Stimulated activated CD4-positive, alpha-beta T cell treated with anti-CD3 and anti-CD28 coated beads, Interleukin-1b, Interleukin-23, amount 100 ng/mL, for 4 hours (primary cell): ENCODE measurements around the gene CYSTM1.
"Not testable (repeated sequence)": the region's sequence is repeated elsewhere in the genome, so short reads cannot be mapped to it uniquely, and the experiment has no call there.

Experiments used
- DNase-seq, 2 donors: peaks; one replicate each; pipeline ENCODE4 v3.0.0-alpha.2; 2020; ENCODE audit warnings: low read depth in 2 of 2

Gene CYSTM1

DNA sequence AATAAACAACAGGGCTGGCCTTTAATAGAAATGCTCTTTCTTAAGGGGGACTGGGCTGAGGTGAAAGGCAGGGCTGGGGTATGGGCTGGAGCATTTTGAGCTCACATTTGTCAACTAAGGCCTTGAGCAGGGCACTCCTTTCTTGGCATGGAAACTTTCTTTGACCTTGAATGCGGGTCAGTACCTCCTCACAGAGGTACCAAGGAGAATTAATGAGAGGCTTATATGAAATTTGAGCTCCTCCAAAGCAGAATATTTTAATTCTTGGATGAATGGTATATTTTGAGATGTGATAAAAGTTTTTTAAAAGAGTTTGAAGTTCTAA lies 3.1 kb downstream of the CYSTM1 start:
- DNase-seq: no peak

DNA sequence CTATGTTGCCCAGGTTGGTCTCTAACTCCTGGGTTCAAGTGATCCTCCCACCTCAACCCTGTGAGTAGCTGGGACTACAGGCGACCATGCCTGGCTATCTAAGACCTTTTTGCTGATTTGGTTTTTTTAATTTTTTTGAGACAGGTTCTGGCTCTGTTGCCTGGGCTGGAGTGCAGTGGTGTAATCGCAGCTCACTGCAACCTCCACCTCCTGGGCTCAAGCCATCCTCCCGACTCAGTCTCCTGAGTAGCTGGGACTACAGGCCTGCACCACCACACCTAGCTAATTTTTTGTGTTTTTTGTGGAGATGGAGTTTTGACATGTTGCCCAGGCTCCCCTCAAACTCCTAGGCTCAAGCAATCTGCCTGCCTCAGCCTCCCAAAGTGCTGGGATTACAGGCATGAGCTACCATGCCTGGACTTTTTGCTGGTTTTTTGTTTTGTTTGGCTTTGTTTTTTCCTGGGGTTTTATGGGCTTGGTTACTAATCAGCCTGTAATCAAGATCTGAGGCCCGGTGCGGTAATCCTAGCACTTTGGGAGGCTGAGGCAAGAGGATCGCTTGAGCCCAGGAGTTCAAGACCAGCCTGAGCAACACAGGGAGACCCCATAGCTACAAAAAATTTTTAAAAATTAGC lies 3.6 kb downstream of the CYSTM1 start:
- no peak for DNase-seq

DNA sequence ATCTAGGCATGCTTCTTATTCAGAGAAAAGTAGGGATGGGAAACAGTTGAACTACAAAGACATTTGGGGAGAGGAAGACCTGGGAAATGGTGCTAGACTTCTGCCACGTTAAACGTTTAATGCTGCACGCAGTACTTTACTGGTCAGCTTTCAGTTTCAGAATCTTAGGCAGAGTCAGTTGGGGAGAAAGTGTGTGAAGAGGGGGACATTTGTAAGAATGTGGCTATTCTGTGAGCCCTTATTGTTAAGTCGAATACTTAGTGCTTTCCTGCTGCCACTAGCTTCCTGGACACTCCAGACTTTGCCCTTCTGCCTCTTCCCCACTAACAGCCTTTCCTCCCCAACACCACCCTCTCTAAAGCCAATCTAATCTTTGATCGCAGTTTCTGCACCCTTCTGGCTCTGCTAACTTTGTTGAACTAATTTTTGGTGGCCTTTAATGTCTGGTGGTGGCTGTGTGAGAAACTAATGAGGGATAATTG lies 6.1 kb downstream of the CYSTM1 start:
- DNase-seq: no peak

DNA sequence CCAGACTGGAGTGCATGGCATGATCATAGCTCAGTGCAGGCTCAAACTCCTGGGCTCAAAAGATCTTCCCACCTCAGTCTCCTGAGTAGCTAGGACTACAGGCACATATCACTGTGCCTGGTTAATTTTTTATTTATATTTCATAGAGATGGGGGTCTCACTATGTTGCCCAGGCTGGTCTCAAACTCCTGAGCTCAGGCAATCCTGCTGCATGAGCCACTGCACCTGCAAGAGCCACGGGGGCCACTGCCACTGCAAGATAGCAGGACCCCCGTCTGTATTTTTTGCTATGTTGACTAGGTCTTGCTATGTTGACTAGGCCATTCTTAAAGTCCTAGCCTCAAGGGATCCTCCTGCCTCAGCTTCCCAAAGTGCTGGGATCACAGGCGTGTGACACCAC lies 6.5 kb downstream of the CYSTM1 start:
- no peak for DNase-seq

DNA sequence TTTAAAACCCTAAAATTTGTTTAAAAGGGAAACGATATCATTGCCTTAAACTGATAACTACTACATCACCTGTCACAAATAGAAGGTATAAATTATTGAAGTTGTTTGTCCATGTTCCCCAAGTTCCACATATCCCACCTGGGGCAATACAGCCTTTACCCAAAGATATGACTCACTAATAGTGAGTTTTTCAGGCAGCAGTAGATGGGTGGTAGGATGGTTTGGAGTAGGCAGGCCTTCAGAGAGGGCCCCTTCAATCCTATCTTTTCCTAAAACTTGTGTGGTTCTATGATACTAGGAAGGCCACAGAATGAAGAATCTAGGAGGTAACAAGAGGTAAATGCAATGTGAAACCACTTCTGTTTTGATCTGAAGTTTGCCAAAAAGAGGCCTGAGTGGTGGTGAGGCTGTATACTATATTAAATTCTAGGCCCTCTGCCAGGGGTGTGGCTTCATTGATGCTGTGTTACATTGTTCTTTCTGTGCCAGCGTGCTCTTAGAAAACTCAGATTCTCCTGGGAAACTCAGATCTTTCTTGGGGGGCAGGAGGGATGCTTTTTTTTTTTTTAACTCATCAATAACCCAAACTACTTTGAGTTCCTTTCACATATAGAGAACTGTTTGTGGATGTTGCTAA lies 7.2 kb downstream of the CYSTM1 start:
- DNase-seq: no peak

DNA sequence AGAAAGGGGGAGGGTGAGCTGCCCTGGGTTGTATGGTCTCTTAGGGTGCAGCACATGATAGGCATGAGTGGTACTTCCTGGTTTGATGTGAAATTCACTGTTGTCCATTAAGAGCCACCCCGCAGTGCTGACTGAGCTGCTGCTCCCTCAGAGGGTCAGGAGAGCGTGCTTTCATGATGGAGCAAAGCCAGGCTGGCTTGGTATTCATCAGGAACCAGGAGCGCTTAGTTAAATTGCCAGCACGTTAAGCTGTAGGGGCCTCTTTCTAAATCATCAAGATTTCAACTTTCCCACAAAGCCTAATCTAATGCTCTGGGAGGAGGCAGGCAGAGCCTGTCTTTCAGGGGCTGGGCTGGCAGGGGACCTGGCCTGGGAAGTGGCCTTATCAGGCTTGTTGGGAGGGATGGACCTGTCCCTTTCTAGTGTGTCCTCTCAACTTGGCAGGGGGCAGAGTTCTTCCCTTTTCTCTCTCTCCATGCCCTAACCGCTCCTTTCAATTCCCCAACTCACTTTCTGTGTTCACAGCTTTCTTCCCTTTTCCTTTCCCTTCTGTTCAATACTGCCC lies 7.9 kb downstream of the CYSTM1 start:
- DNase-seq: no peak

DNA sequence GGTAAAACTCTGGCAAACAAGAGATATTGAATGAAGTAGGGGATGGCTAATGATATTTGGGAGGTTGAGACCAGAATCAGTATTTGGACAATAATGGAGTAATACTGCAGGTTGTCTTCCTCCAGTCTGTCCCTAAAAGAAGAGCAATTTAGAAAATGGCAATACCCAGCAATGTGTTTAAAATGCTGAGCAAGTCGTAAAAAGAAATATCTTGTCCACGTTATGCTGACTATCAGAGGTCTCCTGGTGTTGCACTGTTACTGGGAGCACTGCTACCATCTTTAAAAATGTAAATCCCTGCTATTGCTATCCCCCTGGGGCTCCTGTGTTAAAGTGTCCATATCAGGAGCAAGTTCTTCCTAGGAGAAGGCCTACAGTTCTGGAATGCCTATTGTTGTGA lies 10.4 kb downstream of the CYSTM1 start:
- DNase-seq: no peak

DNA sequence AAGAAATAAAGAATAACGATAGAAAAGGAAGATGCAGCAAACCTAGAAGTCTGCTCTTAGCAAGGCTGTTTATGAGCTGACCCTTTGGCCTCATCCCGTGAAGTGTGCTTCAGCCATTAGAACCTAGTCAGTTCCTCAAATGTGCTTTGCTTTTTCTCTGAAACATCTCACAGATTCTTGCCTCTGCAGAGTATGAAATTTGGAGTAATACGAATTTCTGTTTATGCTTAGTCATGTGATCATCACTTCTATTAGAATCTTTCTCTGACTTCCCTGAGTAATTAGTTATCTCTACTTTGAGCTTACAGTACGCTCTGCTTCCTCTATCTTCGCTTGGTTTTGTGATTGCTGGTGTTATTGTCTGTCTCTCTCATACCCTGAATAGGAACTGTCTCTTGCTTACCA lies 11.3 kb downstream of the CYSTM1 start:
- DNase-seq: no peak

DNA sequence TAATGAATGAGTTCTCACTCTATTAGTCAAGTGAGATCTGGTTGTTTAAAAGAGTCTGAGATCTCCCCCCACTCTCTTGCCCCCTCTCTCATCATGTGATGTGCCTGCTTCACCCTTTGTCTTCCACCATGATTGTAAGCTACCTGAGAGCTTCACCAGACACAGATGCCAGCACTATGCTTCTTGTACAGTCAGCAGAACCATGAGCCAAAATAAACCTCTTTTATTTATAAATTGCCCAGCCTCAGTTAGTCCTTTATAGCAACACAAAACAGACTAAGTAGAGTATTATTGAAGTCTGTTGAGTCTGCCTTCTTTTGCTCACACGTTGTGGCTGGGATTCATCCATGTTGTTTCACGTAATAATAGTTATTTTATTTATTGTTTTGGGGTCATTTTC lies 14.3 kb downstream of the CYSTM1 start:
- DNase-seq: no peak

DNA sequence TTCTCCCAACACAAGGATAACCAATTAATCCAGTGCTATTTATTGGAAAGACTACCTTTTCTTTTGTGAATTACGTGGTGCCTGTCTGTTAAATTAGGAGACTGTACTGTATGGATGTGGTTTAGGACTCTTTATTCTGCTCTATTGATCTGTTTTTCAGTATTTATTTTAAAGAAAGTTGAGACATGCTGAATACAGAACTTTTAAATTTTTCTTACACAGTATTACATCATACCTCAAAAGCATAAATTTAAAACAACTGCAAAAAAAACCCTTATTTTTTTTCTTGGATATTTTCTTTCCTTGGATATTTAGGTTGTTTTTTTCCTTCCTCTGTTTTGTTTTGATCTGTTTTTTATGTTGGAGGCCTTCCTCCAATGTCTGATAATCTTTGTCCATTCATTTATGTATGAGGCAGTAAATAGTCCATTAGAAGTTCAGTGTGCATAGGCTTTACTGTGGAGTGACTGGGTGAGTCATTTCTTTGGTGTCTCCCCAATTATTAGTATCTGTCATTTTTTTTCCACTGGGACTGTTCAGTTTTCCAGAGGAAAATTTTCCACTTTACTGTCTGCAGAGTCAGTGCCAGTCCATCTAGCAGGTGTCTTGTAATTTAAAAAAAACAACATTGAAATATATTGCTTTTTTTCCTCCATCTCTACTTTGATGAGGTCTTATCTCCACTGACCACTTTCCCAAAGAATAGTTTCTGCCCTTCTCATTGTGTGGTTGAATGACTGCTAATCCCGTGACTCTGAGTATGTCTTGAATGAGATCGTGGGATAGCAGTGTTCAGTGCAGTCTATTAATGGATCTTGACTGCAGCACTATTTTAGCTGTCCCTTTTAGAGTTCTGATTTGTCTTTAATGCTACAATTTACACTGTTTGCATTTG lies 15.2 kb downstream of the CYSTM1 start:
- DNase-seq: no peak

DNA sequence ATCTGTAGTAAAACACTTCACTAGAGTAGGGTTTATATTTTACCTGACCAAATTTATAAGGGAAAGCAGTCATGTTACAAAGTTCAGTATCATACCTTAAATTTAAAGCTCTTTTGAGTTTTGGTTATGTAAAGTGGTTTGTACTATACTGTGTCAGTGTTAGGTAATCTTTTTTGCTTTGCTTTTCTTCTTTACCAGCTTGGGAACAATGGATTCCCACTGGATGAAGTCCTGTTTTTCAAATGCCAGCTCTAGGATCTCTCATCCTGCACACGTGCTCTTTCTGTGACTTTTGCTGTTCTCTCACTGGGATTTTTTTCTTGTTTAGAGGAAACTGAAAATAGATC lies 15.9 kb downstream of the CYSTM1 start:
- DNase-seq: no peak

DNA sequence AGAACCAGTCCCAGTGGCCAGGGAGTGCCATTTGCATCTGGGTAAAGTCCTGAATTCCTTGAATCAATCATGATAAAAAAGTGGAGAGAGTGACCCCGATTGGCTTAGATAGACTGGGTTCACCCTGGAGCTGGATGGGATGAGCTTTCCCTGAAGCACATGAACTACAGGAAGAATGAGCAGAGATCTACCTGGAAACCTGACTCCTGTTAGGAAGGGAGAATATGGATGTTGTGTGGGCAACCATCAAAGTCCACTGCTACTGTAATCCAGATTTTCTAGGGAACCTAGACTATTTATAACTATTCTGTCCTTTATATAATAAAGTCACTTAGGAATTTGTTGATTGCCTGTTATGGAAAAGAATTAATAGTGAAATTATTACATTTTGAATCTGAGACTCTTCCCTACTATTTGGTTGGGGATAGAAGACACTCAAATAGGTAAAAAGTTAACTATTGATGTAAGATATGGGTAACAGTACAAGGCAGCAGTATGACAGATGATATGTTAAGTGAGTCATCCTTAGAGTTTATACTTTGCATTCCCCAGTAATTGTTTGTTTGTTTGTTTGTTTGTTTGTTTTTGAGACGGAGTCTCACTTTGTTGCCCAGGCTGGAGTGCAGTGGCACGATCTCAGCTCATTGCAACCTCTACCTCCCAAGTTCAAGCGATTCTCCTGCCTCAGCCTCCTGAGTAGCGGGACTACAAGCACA lies 17.9 kb downstream of the CYSTM1 start:
- DNase-seq: no peak

DNA sequence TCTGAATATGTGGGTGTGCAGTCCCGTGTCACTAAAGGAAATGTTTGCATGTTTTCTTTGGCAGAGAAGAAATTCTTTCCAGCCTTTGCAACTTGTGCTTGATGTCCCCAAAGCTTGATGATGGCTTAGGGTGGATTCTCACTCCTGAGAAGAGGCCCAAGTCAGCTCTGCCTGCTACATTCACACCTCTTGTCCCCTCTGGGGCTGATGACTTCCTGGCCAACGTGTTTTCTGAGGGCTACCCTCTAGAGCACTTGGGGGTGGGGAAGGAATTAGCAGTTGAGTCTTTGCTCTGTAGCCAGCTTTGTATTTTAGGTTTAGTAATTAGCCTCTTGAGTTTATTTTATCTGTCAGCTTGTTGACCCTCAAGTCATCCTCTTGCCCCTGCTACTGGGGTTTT lies 19.7 kb downstream of the CYSTM1 start:
- DNase-seq: no peak

DNA sequence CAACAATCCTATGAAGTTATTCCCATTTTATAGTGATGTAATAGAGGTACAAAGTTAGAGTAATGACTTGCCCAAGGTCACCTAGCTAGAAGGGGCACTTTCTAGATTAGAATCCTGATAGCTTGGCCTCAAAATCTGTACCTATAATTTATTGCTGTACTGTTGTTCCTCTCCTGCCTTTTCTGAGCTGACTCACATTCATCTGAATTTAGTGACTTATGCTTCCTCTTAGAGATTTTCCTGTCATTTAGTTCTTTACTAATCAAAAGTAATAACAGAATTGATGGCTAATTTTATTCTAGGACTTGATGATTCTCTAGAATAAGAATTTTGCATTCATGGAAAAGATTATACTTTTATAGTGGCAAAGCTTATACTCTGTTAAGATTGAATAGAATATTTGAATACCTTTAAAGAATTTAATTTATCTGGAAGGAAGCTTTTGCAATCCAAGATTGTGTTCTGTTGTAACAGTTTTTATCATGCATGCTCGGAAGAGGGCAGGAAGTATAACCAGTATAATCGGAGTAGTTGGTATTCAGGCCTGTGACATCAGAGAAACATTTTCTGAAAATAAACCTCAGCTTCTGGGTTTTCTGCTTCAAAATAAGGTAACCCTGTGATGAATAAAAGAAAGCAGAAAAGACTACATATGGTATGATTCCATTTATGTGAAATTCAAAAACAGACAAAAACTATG lies 21.3 kb downstream of the CYSTM1 start:
- no peak for DNase-seq

DNA sequence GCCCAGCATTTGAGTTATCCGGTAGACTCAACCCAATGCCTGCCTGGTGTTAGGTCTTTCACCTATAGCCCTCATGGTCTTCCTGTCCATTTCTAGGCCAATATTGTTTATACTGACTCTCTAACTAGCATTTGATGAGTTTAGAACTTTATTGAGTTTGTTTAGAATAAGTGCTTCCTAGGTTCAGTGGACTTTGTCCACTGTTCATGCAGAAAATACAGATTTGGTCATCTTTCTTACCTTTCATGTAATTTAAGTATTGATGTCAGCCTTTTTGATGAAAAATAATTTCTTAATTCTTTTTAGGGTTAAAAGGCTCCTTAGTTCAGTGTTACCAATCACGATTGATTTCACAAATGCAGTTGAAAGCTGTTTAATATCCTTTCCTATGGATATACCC lies 22.0 kb downstream of the CYSTM1 start:
- no peak for DNase-seq

DNA sequence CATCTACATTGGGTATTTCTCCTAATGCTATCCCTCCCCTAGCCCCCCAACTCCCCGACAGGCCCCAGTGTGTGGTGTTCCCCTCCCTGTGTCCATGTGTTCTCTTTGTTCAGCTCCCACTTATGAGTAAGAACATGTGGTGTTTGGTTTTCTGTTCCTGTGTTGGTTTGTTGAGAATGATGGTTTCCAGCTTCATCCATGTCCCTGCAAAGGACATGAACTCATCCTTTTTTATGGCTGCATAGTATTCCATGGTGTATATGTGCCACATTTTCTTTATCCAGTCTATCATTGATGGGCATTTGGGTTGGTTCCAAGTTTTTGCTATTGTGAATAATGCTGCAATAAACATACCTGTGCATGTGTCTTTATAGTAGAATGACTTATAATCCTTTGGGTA lies 23.9 kb downstream of the CYSTM1 start:
- DNase-seq: not testable (repeated sequence)

DNA sequence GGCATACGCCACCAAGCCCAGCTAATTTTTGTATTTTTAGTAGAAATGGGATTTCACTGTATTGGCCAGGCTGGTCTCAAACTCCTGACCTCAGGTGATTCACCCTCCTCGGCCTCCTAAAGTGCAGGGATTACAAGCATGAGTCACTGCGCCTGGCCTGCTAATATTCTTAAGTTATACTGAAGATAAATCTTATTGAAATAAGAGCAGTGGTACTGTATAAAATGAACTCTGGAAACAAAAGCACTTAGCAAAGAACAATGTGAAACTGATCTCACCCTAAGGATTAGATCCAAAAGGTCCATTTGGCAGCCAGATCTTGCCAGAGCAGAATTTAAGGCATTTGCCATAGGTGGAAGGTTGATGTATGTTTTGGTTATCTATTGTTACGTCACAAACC lies 27.1 kb downstream of the CYSTM1 start:
- no peak for DNase-seq

DNA sequence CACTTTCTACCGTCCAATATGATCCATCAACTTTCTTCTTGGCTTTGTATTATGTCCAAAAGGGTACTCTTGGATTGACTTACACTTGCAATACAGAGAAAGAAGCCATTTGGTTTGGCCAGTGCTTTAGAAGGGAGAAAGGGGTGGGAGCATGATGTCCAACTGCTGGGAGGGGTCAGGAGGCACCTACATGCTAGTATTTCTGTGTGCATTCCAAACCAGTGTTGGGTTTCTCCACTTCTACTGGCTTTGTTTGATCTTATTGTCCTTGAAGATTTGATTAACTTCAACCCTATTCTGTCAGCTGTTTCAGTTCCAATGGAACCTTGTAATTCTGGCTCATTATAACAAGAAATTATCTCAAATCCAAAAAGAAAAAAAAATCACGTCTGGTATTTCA lies 27.6 kb downstream of the CYSTM1 start:
- no peak for DNase-seq

DNA sequence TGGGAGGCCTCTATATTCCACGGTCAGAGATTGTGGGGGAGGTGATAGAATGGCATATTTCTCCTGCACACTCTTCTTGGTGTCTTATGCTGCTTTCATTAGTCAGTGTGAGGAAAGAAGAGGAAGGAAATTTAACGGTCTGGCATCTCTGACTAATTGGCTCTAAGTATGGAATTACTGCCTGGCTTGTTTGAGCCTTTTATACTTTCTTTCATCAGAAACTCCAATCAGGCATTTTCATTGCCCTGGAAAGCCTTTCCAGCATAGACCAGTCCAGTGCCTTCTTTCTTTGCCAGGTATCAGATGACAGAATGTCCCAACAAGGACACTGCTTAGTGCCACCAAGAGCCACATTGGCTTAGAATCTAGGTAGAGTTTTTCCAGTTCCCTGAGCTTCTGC lies 30.2 kb downstream of the CYSTM1 start:
- DNase-seq: no peak

DNA sequence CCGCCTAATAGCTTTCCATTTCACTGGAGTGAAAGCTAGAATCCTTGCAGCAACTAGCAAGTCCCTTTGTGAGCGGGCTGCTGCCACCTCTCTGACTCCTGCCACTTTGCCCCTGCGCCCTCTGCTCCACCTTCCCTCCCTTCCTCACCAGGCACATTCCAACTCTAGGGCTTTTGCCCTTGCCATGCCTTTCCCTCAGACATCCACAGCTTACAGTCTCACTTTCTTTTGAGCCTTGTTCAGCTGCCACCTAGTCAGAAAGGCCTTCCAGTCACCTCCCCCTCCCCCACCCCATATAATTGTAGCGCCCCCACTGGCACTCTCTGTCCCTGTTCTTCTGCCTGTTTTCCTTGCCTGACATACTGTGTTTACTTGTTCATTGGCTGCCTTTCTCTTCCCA lies 31.0 kb downstream of the CYSTM1 start:
- no peak for DNase-seq

DNA sequence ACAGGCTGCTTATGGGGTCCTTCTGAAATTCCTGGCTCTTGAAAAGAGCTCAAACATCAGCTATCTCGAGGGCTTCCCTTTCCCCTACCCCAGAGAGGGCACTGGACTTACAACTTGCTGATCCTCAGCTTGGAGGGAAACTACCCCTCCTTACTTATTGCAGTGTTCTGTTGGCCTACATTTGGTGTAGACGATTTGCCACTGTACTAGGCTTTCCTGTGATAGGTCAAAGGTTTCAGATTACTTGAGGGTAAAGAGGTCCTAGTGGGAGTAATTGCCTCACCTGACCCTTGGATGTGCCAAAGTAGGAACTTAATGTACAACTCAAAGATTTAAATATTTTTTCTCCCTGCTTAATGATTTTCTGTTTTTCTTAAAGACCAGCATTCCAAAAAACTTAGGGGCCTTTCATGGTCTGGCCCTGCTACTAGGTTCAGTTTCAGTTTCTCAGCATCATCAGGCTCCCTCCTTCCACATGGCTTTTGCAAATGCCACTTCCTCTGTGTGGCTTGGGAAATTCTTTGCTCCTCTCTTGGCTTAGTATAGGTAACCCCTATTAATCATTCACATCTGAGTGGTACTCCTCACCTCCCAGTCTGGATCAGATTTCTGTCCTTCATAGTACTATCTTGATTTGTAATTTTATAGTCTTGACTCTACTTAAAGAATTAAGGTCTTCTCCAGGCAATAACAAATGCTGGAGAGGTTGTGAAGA lies 32.4 kb downstream of the CYSTM1 start:
- no peak for DNase-seq
